Kidney epithelial cell (primary cell): ENCODE results near the gene GNAO1. TPM values are rescaled to one million over a fixed set of nuclear protein-coding genes. Genes with fewer than 3 reads are reported as not detected.

Experiments
- DNase-seq: peaks from one replicate; pipeline ENCODE4 v3.0.0-alpha.2; 2010; ENCODE audit warnings: low read depth
- H3K27me3 ChIP-seq: 2 replicates; pipeline ENCODE4 v1.6.0; 2011; ENCODE audit warnings: low read length; ENCODE audit not compliant: control insufficient read depth, insufficient read depth
- H3K36me3 ChIP-seq: 2 replicates; pipeline ENCODE4 v1.5.1; 2011; ENCODE audit warnings: low read length; ENCODE audit not compliant: control insufficient read depth, insufficient read depth
- H3K4me3 ChIP-seq: 2 replicates; pipeline ENCODE4 v1.5.1; 2011; ENCODE audit warnings: low read depth, mild to moderate bottlenecking, control low read depth, low read length
- CTCF ChIP-seq: IDR thresholded peaks from 2 replicates; pipeline ENCODE4 v1.5.1; 2011; ENCODE audit warnings: mild to moderate bottlenecking, moderate library complexity, low read length, control low read depth, inconsistent platforms; ENCODE audit not compliant: insufficient read depth, poor library complexity, severe bottlenecking
- total RNA-seq: library from RNA; depleted of rRNA; stranded (reverse); fragments of >200 nt; gene quantifications from 2 replicates; pipeline ENCODE4 v1.2.3, GENCODE V29; 2015

GNAO1 gene
- total RNA-seq, 1 donor from 2014 or later = 5.7 TPM

GRCh38 chr16:56303066-56303715, 111.9 kb downstream of the GNAO1 start:
- TF ChIP-seq CTCF = no peak
- Histone ChIP-seq H3K4me3 (no peak overlapping the region), H3K27me3 (no peaks in the 10 kb centered on the region), H3K36me3 (no peaks in the 10 kb centered on the region)
- DNase-seq = no peak

- Histone ChIP-seq H3K27me3 (peaks cover under 1% of the 10 kb centered on the region), H3K4me3 (no peak overlapping the region), H3K36me3 (no peaks in the 10 kb centered on the region)
- TF ChIP-seq CTCF = no peak
- no peak for DNase-seq
These were observed 112.6 kb downstream of the GNAO1 start for GRCh38 chr16:56303880-56304279.

- TF ChIP-seq CTCF = no peak
- no peak for DNase-seq
- Histone ChIP-seq H3K4me3 (no peak overlapping the region), H3K36me3 (no peaks in the 10 kb centered on the region), H3K27me3 (peaks cover 2% of the 10 kb centered on the region)
These were observed 114.8 kb downstream of the GNAO1 start for GRCh38 chr16:56305956-56306565.

- no peak for DNase-seq
- peaks cover 2% of the 10 kb centered on the region for H3K27me3 ChIP-seq
- TF ChIP-seq CTCF = no peak
- H3K4me3 ChIP-seq = no peak overlapping the region
- no peaks in the 10 kb centered on the region for H3K36me3 ChIP-seq
These were observed 115.6 kb downstream of the GNAO1 start for GRCh38 chr16:56306690-56307533.

GRCh38 chr16:56307534-56307873, 116.2 kb downstream of the GNAO1 start:
- no peak for TF ChIP-seq CTCF
- H3K4me3 ChIP-seq = no peak overlapping the region

More at GRCh38 chr16:56307534-56307873, 116.2 kb downstream of the GNAO1 start:
- peaks cover 2% of the 10 kb centered on the region for H3K27me3 ChIP-seq
- DNase-seq = no peak
- no peaks in the 10 kb centered on the region for H3K36me3 ChIP-seq
